ENCODE results near the gene TAOK1. TPM values are rescaled to one million over a fixed set of nuclear protein-coding genes. Genes with fewer than 3 reads are reported as not detected.

The TAOK1 gene
- total RNA-seq, 1 experiment from 2014 or later, result 56.3 TPM

DNA sequence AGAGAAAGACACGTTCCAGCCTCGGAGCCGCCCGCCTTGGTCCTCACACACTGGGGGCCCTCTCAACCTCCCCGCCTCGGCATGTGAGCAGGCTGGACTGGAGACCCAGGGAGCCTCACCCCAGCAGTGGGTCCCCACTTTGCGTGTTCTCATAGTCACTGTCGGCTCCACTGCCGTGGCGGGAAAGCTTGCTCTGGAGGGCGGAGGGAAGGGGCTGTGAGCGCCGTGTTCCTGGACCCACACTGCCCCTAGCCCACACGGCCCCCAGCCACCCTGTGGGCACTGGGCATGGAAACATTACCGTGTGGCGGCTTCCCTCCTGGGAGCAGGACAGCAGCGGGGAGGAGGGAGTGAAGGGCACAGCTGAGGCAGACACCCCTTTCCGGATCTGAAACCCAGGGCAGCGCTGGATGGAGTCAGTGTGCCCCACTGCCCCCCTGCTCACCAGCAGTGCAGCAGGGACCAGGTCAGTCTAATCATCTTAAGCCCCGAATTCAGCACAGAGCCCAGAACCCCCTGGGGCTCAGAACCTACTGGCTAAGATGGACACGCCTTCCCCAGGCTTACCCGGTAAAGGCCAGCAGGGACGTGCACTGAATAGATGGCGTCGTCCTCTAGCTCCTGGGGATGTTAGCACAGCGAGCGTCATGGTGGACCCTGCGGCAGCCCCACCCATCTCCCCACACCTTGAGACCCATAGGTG lies 185.5 kb downstream of the TAOK1 start:
- no TSS peak for BruUV-seq (replicated peaks)
- ChIA-PET POLR2A (no interaction called here), CTCF (interaction anchor here (1.1 to 1.6 kb wide), 2 partner anchors 15 to 17 kb away, joined by 3 read pairs; no protein-coding TSS in a partner anchor), RAD21 (ENCODE audit: low non-redundant PET in 1 of 2, low total read pairs in 2 of 2, uncharacterized antibody in 2 of 2, unreplicated experiment in 2 of 2) (no interaction called here)
- Histone ChIP-seq H3K9ac (ENCODE audit: low read length) (no peak overlapping the region), H3K79me2 (ENCODE audit: insufficient read depth, low read length) (no peaks in the 10 kb centered on the region), H3K27ac (ENCODE audit: low read depth, low read length) (no peak overlapping the region), H3K9me2 (ENCODE audit: insufficient read depth) (no peaks in the 10 kb centered on the region), H3K4me2 (ENCODE audit: low read length) (no peak overlapping the region), H3K36me3 (ENCODE audit: control insufficient read depth in 1 of 2, insufficient read depth in 2 of 2, low read length in 2 of 2) (peaks cover 6 to 9% of the 10 kb centered on the region in 2 experiments; a peak in 2 of 4 replicates), H4K20me1 (ENCODE audit: insufficient read depth) (no peaks in the 10 kb centered on the region), H3K27me3 (ENCODE audit: insufficient read depth, low read length) (no peaks in the 10 kb centered on the region), H3K9me3 (ENCODE audit: control insufficient read depth in 1 of 2, insufficient read depth in 1 of 2, low read depth in 1 of 2, low read length in 2 of 2) (no peaks in the 10 kb centered on the region), H2AFZ (ENCODE audit: low read depth, low read length, poor library complexity, severe bottlenecking) (no peak overlapping the region), H3K4me3 (replicated peaks in 1 of 2; ENCODE audit: low read depth in 1 of 2, low read length in 2 of 2) (no peak overlapping the region), H3K4me1 (ENCODE audit: control insufficient read depth in 1 of 2, insufficient read depth in 2 of 2, low read length in 2 of 2) (peaks cover 0 to 5% of the 10 kb centered on the region in 2 experiments; a peak in 2 of 4 replicates)
- TF ChIP-seq, protein P1, sequence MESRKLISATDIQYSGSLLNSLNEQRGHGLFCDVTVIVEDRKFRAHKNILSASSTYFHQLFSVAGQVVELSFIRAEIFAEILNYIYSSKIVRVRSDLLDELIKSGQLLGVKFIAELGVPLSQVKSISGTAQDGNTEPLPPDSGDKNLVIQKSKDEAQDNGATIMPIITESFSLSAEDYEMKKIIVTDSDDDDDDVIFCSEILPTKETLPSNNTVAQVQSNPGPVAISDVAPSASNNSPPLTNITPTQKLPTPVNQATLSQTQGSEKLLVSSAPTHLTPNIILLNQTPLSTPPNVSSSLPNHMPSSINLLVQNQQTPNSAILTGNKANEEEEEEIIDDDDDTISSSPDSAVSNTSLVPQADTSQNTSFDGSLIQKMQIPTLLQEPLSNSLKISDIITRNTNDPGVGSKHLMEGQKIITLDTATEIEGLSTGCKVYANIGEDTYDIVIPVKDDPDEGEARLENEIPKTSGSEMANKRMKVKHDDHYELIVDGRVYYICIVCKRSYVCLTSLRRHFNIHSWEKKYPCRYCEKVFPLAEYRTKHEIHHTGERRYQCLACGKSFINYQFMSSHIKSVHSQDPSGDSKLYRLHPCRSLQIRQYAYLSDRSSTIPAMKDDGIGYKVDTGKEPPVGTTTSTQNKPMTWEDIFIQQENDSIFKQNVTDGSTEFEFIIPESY (IDR thresholded peaks at IDR 0.05; ENCODE audit: extremely low read depth, insufficient replicate concordance, low read length), result no peak
- TF ChIP-seq POLR2A (IDR thresholded peaks at IDR 0.05; ENCODE audit: borderline replicate concordance, extremely low read depth, insufficient read depth, insufficient read length) (no peak), EZH2phosphoT487 (IDR thresholded peaks at IDR 0.05; ENCODE audit: borderline replicate concordance) (no peak), EGR1 (IDR thresholded peaks at IDR 0.05; ENCODE audit: low read depth) (no peak), YY1 (IDR thresholded peaks at IDR 0.05; ENCODE audit: extremely low read depth, insufficient replicate concordance, low read depth, low read length) (no peak), RAD21 (IDR thresholded peaks at IDR 0.05; ENCODE audit: low read depth) (no peak), ZFX (IDR thresholded peaks at IDR 0.05) (no peak), CTCF (IDR thresholded peaks at IDR 0.05 in 2 of 3, conservative IDR thresholded peaks at IDR 0.05 in 1 of 3; ENCODE audit: borderline replicate concordance in 1 of 3, insufficient read depth in 1 of 3, low read depth in 2 of 3, low read length in 2 of 3) (no peak), EZH2 (IDR thresholded peaks at IDR 0.05) (no peak), FOSL1 (IDR thresholded peaks at IDR 0.05; ENCODE audit: low read depth) (no peak), POLR2AphosphoS5 (IDR thresholded peaks at IDR 0.05; ENCODE audit: low read depth, low read length) (no peak)
- TF ChIP-seq, protein P2, sequence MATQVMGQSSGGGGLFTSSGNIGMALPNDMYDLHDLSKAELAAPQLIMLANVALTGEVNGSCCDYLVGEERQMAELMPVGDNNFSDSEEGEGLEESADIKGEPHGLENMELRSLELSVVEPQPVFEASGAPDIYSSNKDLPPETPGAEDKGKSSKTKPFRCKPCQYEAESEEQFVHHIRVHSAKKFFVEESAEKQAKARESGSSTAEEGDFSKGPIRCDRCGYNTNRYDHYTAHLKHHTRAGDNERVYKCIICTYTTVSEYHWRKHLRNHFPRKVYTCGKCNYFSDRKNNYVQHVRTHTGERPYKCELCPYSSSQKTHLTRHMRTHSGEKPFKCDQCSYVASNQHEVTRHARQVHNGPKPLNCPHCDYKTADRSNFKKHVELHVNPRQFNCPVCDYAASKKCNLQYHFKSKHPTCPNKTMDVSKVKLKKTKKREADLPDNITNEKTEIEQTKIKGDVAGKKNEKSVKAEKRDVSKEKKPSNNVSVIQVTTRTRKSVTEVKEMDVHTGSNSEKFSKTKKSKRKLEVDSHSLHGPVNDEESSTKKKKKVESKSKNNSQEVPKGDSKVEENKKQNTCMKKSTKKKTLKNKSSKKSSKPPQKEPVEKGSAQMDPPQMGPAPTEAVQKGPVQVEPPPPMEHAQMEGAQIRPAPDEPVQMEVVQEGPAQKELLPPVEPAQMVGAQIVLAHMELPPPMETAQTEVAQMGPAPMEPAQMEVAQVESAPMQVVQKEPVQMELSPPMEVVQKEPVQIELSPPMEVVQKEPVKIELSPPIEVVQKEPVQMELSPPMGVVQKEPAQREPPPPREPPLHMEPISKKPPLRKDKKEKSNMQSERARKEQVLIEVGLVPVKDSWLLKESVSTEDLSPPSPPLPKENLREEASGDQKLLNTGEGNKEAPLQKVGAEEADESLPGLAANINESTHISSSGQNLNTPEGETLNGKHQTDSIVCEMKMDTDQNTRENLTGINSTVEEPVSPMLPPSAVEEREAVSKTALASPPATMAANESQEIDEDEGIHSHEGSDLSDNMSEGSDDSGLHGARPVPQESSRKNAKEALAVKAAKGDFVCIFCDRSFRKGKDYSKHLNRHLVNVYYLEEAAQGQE (IDR thresholded peaks at IDR 0.05; ENCODE audit: low read depth), result no peak
- DNase-seq (ENCODE audit: low read depth, low spot score) (no peak), ATAC-seq (no peak)
- intact Hi-C loops (cut with micrococcal nuclease), result no loop called here

Data from HCT116 (cell line).